Retinal pigment epithelial cell (primary cell): ENCODE data around the gene ECE1.

Experiments used
- DNase-seq: peaks from one replicate; pipeline ENCODE4 v3.0.0-alpha.2; 2010; ENCODE audit warnings: low read depth
- H3K4me3 ChIP-seq: 2 replicates; pipeline ENCODE4 v1.5.1; 2011; ENCODE audit warnings: mild to moderate bottlenecking, low read length, control low read depth, moderate library complexity
- CTCF ChIP-seq: conservative IDR thresholded peaks from 2 replicates; pipeline ENCODE4 v1.5.1; 2011; ENCODE audit warnings: low read depth, low read length, control low read depth, inconsistent platforms

The ECE1 gene

GRCh38 chr1:21270086-21270689 lies 20.1 kb downstream of the ECE1 start:
- TF ChIP-seq CTCF = peak; percentile 94
- no peak for DNase-seq
- no peak overlapping the region for H3K4me3 ChIP-seq

- no peak for DNase-seq
- H3K4me3 ChIP-seq = no peak overlapping the region
These were observed 20.7 kb downstream of the ECE1 start for GRCh38 chr1:21269461-21270085.

GRCh38 chr1:21268281-21269239 lies 21.7 kb downstream of the ECE1 start:
- DNase-seq = no peak
- H3K4me3 ChIP-seq = no peak overlapping the region
- TF ChIP-seq CTCF = no peak

More at GRCh38 chr1:21269461-21270085, 20.7 kb downstream of the ECE1 start:
- TF ChIP-seq CTCF = no peak

- TF ChIP-seq CTCF = no peak
- no peak overlapping the region for H3K4me3 ChIP-seq
- no peak for DNase-seq
These were observed 22.8 kb downstream of the ECE1 start for GRCh38 chr1:21267191-21268077.

- no peak for TF ChIP-seq CTCF
- no peak overlapping the region for H3K4me3 ChIP-seq
- no peak for DNase-seq
These were observed 24.0 kb downstream of the ECE1 start for GRCh38 chr1:21266119-21266774.

- DNase-seq = no peak
- TF ChIP-seq CTCF = no peak
- H3K4me3 ChIP-seq = no peak overlapping the region
These were observed 24.6 kb downstream of the ECE1 start for GRCh38 chr1:21265644-21266043.
